ENCODE measurements around the gene VPS16.

Gene VPS16

GRCh38 chr20:2880650-2881049 is 40.1 kb downstream of the VPS16 start:
- ATAC-seq: no peak
- TF ChIP-seq POU6F1 (CRISPR knock-in tag; IDR thresholded peaks at IDR 0.05; ENCODE audit: borderline replicate concordance, low read depth) (no peak), ISL1 (CRISPR knock-in tag; IDR thresholded peaks at IDR 0.05) (no peak), CSRNP3 (CRISPR knock-in tag; IDR thresholded peaks at IDR 0.05) (no peak), ZFP30 (CRISPR knock-in tag; IDR thresholded peaks at IDR 0.05) (no peak), TSHZ2 (CRISPR knock-in tag; IDR thresholded peaks at IDR 0.05) (no peak), OSR1 (CRISPR knock-in tag; IDR thresholded peaks at IDR 0.05) (no peak), ZFP3 (CRISPR knock-in tag; IDR thresholded peaks at IDR 0.05) (no peak), ZNF8 (CRISPR knock-in tag; IDR thresholded peaks at IDR 0.05) (no peak), ZNF70 (CRISPR knock-in tag; IDR thresholded peaks at IDR 0.05) (no peak), SNAI2 (CRISPR knock-in tag; IDR thresholded peaks at IDR 0.05) (no peak), ESRRG (CRISPR knock-in tag; IDR thresholded peaks at IDR 0.05) (no peak), TOX (CRISPR knock-in tag; IDR thresholded peaks at IDR 0.05; ENCODE audit: borderline replicate concordance) (no peak), BACH2 (CRISPR knock-in tag; IDR thresholded peaks at IDR 0.05; ENCODE audit: borderline replicate concordance) (no peak), ZNF565 (CRISPR knock-in tag; conservative IDR thresholded peaks at IDR 0.05; ENCODE audit: low read depth) (no peak), CSDC2 (CRISPR knock-in tag; IDR thresholded peaks at IDR 0.05) (no peak), ZC3H10 (CRISPR knock-in tag; IDR thresholded peaks at IDR 0.05) (no peak), RARB (CRISPR knock-in tag; IDR thresholded peaks at IDR 0.05) (no peak), ARNTL (CRISPR knock-in tag; IDR thresholded peaks at IDR 0.05; ENCODE audit: borderline replicate concordance, low read depth) (no peak), PATZ1 (CRISPR knock-in tag; IDR thresholded peaks at IDR 0.05; ENCODE audit: borderline replicate concordance) (no peak)
- TF ChIP-seq, protein P1, sequence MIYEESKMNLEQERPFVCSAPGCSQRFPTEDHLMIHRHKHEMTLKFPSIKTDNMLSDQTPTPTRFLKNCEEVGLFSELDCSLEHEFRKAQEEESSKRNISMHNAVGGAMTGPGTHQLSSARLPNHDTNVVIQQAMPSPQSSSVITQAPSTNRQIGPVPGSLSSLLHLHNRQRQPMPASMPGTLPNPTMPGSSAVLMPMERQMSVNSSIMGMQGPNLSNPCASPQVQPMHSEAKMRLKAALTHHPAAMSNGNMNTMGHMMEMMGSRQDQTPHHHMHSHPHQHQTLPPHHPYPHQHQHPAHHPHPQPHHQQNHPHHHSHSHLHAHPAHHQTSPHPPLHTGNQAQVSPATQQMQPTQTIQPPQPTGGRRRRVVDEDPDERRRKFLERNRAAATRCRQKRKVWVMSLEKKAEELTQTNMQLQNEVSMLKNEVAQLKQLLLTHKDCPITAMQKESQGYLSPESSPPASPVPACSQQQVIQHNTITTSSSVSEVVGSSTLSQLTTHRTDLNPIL (CRISPR knock-in tag; IDR thresholded peaks at IDR 0.05; ENCODE audit: low read depth): no peak

- TF ChIP-seq ARNTL (CRISPR knock-in tag; IDR thresholded peaks at IDR 0.05; ENCODE audit: borderline replicate concordance, low read depth) (no peak), POU6F1 (CRISPR knock-in tag; IDR thresholded peaks at IDR 0.05; ENCODE audit: borderline replicate concordance, low read depth) (no peak), RARB (CRISPR knock-in tag; IDR thresholded peaks at IDR 0.05) (no peak), ZFP30 (CRISPR knock-in tag; IDR thresholded peaks at IDR 0.05) (no peak), CSRNP3 (CRISPR knock-in tag; IDR thresholded peaks at IDR 0.05) (no peak), TCF4 (CRISPR knock-in tag; IDR thresholded peaks at IDR 0.05; ENCODE audit: borderline replicate concordance) (no peak)
- TF ChIP-seq, protein P1 (CRISPR knock-in tag; IDR thresholded peaks at IDR 0.05; ENCODE audit: low read depth): no peak
- no peak for ATAC-seq
Observed at GRCh38 chr20:2883726-2884637, 43.4 kb downstream of the VPS16 start.

Data from SK-N-SH treated with all-trans-retinoic acid at 6 μM for 48 hours (cell line).